ENCODE measurements around the gene GFPT2. TPM values are rescaled to one million over a fixed set of nuclear protein-coding genes. Genes with fewer than 3 reads are reported as not detected.

The GFPT2 gene
- polyA plus RNA-seq, 2 of the 4 experiments (the other 2 are of a cell fraction): 24.4 to 38.0 TPM

- TF ChIP-seq CTCF (IDR thresholded peaks at IDR 0.05) (no peak), MYC (IDR thresholded peaks at IDR 0.05; ENCODE audit: borderline replicate concordance, low read length) (no peak), JUNB (IDR thresholded peaks at IDR 0.05) (no peak), RFX5 (IDR thresholded peaks at IDR 0.05) (no peak), HEYL (CRISPR knock-in tag; IDR thresholded peaks at IDR 0.05) (no peak), CBX8 (IDR thresholded peaks at IDR 0.05) (no peak), PHF8 (IDR thresholded peaks at IDR 0.05; ENCODE audit: borderline replicate concordance, low read depth) (no peak), NPAS2 (CRISPR knock-in tag; IDR thresholded peaks at IDR 0.05; ENCODE audit: borderline replicate concordance) (no peak)
- TF ChIP-seq, protein P1, sequence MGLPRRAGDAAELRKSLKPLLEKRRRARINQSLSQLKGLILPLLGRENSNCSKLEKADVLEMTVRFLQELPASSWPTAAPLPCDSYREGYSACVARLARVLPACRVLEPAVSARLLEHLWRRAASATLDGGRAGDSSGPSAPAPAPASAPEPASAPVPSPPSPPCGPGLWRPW (IDR thresholded peaks at IDR 0.05): no peak
- TF ChIP-seq, protein P2, sequence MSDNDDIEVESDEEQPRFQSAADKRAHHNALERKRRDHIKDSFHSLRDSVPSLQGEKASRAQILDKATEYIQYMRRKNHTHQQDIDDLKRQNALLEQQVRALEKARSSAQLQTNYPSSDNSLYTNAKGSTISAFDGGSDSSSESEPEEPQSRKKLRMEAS (IDR thresholded peaks at IDR 0.05): no peak
Measured at GRCh38 chr5:180332861-180333260, 20.3 kb downstream of the GFPT2 start (continued).

- POLR2A ChIA-PET: interaction anchor here (0.6 to 1.1 kb wide), 4 partner anchors 21 to 305 kb away, joined by 3 to 7 read pairs (median 4); partner anchors contain the start of gene GFPT2
- H3K4me3 ChIP-seq: no peak overlapping the region
- peak overlapping the region; percentile 82 to 87 for H3K27ac ChIP-seq
- 31% methylated on average over 4 of the region's 13 CpGs for WGBS (ENCODE audit: missing lambda C conversion rate)
- no peak for ATAC-seq
- H3K4me1 ChIP-seq: peaks cover 61% of the 10 kb centered on the region
- peak; percentile 39 to 76 for DNase-seq (ENCODE audit: low read depth in 1 of 2, low spot score in 1 of 2)
- no peaks in the 10 kb centered on the region for H3K9me3 ChIP-seq
- TF ChIP-seq CTCF (IDR thresholded peaks at IDR 0.05) (peak; percentile 23; the same call in 1 of the 3 replicates), EP300 (IDR thresholded peaks at IDR 0.05) (peak in 1 of 2 experiments; percentile 45; a peak in 2 of 5 replicates), ELK1 (IDR thresholded peaks at IDR 0.05; ENCODE audit: low read depth, low read length) (no peak), JUN (IDR thresholded peaks at IDR 0.05) (no peak), GATA3 (IDR thresholded peaks at IDR 0.05; ENCODE audit: borderline replicate concordance) (0 out of 2 replicates have a peak, but pooled peaks have one; percentile 32), MYC (IDR thresholded peaks at IDR 0.05; ENCODE audit: borderline replicate concordance, low read length) (no peak)
- no peak for FAIRE-seq
- peak overlapping the region; percentile 69 for H3K4me2 ChIP-seq
- CTCF ChIA-PET: interaction anchor here (0.9 to 14.9 kb wide), 10 partner anchors 9 to 137 kb away, joined by 3 to 250 read pairs (median 6); partner anchors contain the start of gene MAPK9
Measured at GRCh38 chr5:180332051-180332517, 21.1 kb downstream of the GFPT2 start.

- Histone ChIP-seq H3K4me2 (peak overlapping the region; percentile 69), H3K4me3 (0 out of 3 replicates have a peak overlapping the region, but pooled peaks have one; percentile 1), H3K4me1 (peaks cover 61% of the 10 kb centered on the region), H3K27ac (peak overlapping the region; percentile 82 to 87), H3K9me3 (no peaks in the 10 kb centered on the region)
- ATAC-seq (peak; percentile 27 to 33; a peak in 5 of 6 replicates), FAIRE-seq (no peak), DNase-seq (ENCODE audit: low read depth in 1 of 2, low spot score in 1 of 2) (peak; percentile 33 to 46)
- CTCF ChIA-PET: interaction anchor here (0.7 to 14.9 kb wide), 11 partner anchors 9 to 193 kb away, joined by 3 to 250 read pairs (median 4); partner anchors contain the start of gene MAPK9
- POLR2A ChIA-PET: interaction anchor here (0.6 to 1.1 kb wide), 3 partner anchors 22 to 320 kb away, joined by 3 to 7 read pairs (median 4); partner anchors contain the start of gene GFPT2
- WGBS (ENCODE audit: missing lambda C conversion rate): 36% methylated on average over 7 of the region's 7 CpGs
- TF ChIP-seq, protein P3, sequence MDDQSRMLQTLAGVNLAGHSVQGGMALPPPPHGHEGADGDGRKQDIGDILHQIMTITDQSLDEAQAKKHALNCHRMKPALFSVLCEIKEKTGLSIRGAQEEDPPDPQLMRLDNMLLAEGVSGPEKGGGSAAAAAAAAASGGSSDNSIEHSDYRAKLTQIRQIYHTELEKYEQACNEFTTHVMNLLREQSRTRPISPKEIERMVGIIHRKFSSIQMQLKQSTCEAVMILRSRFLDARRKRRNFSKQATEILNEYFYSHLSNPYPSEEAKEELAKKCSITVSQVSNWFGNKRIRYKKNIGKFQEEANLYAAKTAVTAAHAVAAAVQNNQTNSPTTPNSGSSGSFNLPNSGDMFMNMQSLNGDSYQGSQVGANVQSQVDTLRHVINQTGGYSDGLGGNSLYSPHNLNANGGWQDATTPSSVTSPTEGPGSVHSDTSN (IDR thresholded peaks at IDR 0.05): no peak
- no peak for TF ChIP-seq HDAC2 (IDR thresholded peaks at IDR 0.05)
Measured at GRCh38 chr5:180331647-180331950, 21.5 kb downstream of the GFPT2 start.
